Adrenal gland (tissue), 12 donors: ENCODE results near the gene PPFIA1. TPM values are rescaled to one million over a fixed set of nuclear protein-coding genes. Genes with fewer than 3 reads are reported as not detected.

Source experiments
- DNase-seq, 7 donors: peaks; one replicate each; pipeline ENCODE4 v3.0.0-alpha.2; 2019 to 2020
- H3K27ac ChIP-seq, 5 donors: fragments of 200-600 bp; sonication (generic) in 4 of 5; 1 replicate in 3 of 5; 2 replicates in 2 of 5; pipeline versions ENCODE4 v1.5.1 to v1.8.0; 2016 to 2020; ENCODE audit warnings: mild to moderate bottlenecking in 1 of 5
- H3K27me3 ChIP-seq: fragments of 200-600 bp; 2 replicates; pipeline ENCODE4 v1.8.0; 2021
- H3K36me3 ChIP-seq, 2 donors: fragments of 200-600 bp; replicated peaks in 1 of 2; 1 replicate in 1 of 2; 2 replicates in 1 of 2; pipeline versions ENCODE4 v1.5.1 to v1.8.0; 2018 to 2022
- H3K4me1 ChIP-seq, 2 donors: fragments of 200-600 bp; replicated peaks in 1 of 2; 1 replicate in 1 of 2; 2 replicates in 1 of 2; pipeline versions ENCODE4 v1.5.1 to v1.8.0; 2018 to 2021
- H3K4me3 ChIP-seq, 4 donors: fragments of 200-600 bp; sonication (generic) in 3 of 4; one replicate each; pipeline ENCODE4 v1.5.1; 2016 to 2018
- H3K9me3 ChIP-seq, 3 donors: fragments of 200-600 bp; sonication (generic) in 1 of 3; replicated peaks in 1 of 3; 1 replicate in 2 of 3; 2 replicates in 1 of 3; pipeline versions ENCODE4 v1.5.1 to v1.8.0; 2016 to 2021
- POLR2A ChIP-seq, 2 donors: fragments of 450-650 bp; IDR thresholded peaks; one replicate each; pipeline ENCODE4 v1.6.1; 2017; ENCODE audit warnings: antibody characterized with exemption in 2 of 2, mild to moderate bottlenecking in 2 of 2, moderate library complexity in 1 of 2
- WGBS, 4 donors: extraction: QIAGEN DNeasy Blood & Tissue Kit in 2 of 4; methylation state at CpG; one replicate each; pipeline versions ENCODE4 v1.1.5 to v1.1.7; 2013 to 2017; 5-methylcytosine and 5-hydroxymethylcytosine counted together
- intact Hi-C, 2 donors: fragments of 100-400 bp; cut with DNase I; formaldehyde crosslinking; loops; one replicate each; pipeline versions ENCODE4 v1.14.1 to v1.15.0; 2022 to 2023
- polyA plus RNA-seq, 3 donors: library from polyadenylated mRNA; stranded (reverse); fragments of 200-250 nt in 2 of 3; fragments of 350-450 nt in 1 of 3; fragmentation: Illumina TruSeq in 1 of 3; extraction: RNeasy Lipid Tissue Mini Kit (QIAGEN cat#74804) in 1 of 3; gene quantifications; one replicate each; pipeline ENCODE4 v1.2.3, GENCODE V29; 2013 to 2014
- total RNA-seq, 9 donors: library from RNA; depleted of rRNA in 4 of 9; stranded (reverse); fragments of >200 nt in 4 of 9; fragments of 120-200 nt in 1 of 9; fragmentation: NEBNext Ultra II Directional in 1 of 9; extraction: Animal tissue kit (Norgen Biotek cat#: 25700) in 1 of 9; gene quantifications; one replicate each; pipeline versions ENCODE4 v1.1.0 to v1.2.4, GENCODE V29; 2013 to 2023
- TF ChIP-seq, protein P1 (sequence below), 6 experiments: fragments of 450-650 bp in 4 of 6; fragments of 200-600 bp in 2 of 6; sonication (generic) in 1 of 6; IDR thresholded peaks; 1 replicate in 5 of 6; 2 replicates in 1 of 6; pipeline versions ENCODE4 v1.5.1 to v1.8.0; 2016 to 2021; ENCODE audit warnings: antibody characterized with exemption in 6 of 6, mild to moderate bottlenecking in 2 of 6, moderate library complexity in 1 of 6
- donor health status: healthy with polysubstance abuse.
- donor health status: Bipolar disorder and iron deficiency.
- donor health status: DM: yes; HTN: yes; CAD: no.
- donor health status: DM: no; HTN: no; CAD: no.
- donor health status: DM: no; HTN: no; CAD: no.
- donor health status: DM: yes; HTN: yes; CAD: no.

Gene PPFIA1
- total and polyA plus RNA-seq, 12 donors = 25.8 to 58.6 (median 35.7) TPM

DNA sequence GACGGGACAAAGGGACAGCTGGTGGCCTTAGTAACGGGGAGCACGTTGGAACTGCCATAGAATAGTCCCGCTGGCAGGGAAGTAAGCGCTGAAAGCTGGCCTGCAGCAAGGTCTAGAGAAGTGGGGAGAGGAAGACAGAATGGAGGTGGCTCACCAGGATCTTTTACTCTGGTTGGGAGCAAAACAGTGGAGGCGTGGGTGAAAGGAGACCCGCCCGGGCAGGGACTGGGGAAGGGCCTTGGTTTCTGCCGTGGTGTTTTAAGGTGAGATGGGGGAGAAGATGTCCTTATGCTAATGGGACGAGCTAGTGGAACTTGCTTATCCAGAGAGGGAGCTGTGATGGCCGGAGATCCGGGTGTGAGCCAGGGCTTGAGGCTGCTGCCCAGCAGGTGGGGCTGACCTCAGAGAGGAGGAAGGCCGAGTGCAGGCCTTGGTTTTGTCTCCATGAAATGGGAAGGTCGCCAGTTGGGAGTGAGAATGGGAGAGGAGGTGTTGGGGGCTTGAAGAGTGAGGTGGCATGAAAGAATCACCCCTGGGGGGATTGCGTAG is 71.5 kb downstream of the PPFIA1 start:
- intact Hi-C loops = no loop called here
- H3K36me3 ChIP-seq = peaks cover 0 to 76% of the 10 kb centered on the region in 2 donors

DNA sequence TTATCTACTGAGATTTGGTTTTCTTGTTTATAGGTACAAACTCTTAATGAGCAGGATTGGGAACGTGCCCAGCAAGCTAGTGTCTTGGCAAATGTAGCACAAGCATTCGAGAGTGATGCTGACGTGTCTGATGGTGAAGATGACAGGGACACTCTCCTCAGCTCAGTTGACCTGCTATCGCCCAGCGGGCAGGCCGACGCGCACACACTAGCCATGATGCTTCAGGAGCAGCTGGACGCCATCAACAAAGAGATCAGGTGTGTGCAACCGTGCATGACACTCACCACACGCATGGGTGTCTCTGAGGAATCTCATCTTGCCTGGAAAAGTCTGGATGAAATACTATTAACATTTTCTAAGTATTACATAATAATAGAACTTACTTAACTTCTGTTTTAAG is 73.1 kb downstream of the PPFIA1 start:
- H3K27ac ChIP-seq = no peak overlapping the region
- no peaks in the 10 kb centered on the region for H3K9me3 ChIP-seq
- no peaks in the 10 kb centered on the region for H3K4me1 ChIP-seq
- 90 to 97% (median 94%) methylated on average over 11 of the region's 11 CpGs for WGBS, 4 donors
- intact Hi-C loops = no loop called here
- H3K4me3 ChIP-seq = no peak overlapping the region
- H3K36me3 ChIP-seq = peaks cover 0 to 68% of the 10 kb centered on the region in 2 donors
- peak in 1 of 7 donors; percentile 37 for DNase-seq
- TF ChIP-seq, protein P1, sequence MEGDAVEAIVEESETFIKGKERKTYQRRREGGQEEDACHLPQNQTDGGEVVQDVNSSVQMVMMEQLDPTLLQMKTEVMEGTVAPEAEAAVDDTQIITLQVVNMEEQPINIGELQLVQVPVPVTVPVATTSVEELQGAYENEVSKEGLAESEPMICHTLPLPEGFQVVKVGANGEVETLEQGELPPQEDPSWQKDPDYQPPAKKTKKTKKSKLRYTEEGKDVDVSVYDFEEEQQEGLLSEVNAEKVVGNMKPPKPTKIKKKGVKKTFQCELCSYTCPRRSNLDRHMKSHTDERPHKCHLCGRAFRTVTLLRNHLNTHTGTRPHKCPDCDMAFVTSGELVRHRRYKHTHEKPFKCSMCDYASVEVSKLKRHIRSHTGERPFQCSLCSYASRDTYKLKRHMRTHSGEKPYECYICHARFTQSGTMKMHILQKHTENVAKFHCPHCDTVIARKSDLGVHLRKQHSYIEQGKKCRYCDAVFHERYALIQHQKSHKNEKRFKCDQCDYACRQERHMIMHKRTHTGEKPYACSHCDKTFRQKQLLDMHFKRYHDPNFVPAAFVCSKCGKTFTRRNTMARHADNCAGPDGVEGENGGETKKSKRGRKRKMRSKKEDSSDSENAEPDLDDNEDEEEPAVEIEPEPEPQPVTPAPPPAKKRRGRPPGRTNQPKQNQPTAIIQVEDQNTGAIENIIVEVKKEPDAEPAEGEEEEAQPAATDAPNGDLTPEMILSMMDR (IDR thresholded peaks at IDR 0.05) = no peak
- no peak for TF ChIP-seq POLR2A (IDR thresholded peaks at IDR 0.05)
- H3K27me3 ChIP-seq = no peaks in the 10 kb centered on the region

More for the DNA sequence above, 71.5 kb downstream of the PPFIA1 start:
- no peaks in the 10 kb centered on the region for H3K27me3 ChIP-seq
- no peak for TF ChIP-seq POLR2A (IDR thresholded peaks at IDR 0.05)
- H3K9me3 ChIP-seq = no peaks in the 10 kb centered on the region
- H3K27ac ChIP-seq = no peak overlapping the region
- H3K4me1 ChIP-seq = no peaks in the 10 kb centered on the region
- no peak overlapping the region for H3K4me3 ChIP-seq
- WGBS, 4 donors = 82 to 87% (median 84%) methylated on average over 15 of the region's 15 CpGs
- DNase-seq = peak in 1 of 7 donors; percentile 34

DNA sequence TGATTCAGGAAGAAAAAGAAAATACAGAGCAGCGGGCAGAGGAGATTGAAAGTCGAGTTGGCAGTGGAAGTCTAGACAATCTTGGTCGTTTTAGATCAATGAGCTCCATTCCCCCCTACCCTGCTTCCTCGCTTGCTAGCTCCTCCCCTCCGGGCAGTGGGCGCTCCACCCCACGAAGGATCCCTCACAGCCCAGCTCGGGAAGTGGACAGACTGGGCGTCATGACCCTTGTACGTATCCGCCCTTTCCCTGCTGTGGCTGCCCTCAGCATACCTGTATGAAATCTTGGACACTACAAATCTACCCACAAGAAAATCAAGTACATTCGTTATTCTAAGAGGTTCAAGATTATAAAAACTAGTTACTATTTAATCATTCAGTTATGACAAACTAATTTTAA is 77.7 kb downstream of the PPFIA1 start:
- intact Hi-C loops = no loop called here
- Histone ChIP-seq H3K4me1 (peaks cover 6 to 9% of the 10 kb centered on the region in 2 donors), H3K27me3 (no peaks in the 10 kb centered on the region), H3K36me3 (peaks cover 0 to 55% of the 10 kb centered on the region in 2 donors), H3K9me3 (no peaks in the 10 kb centered on the region), H3K27ac (no peak overlapping the region), H3K4me3 (no peak overlapping the region)
- DNase-seq = peak in 1 of 7 donors; percentile 35
- TF ChIP-seq, protein P1 (IDR thresholded peaks at IDR 0.05) = no peak
- TF ChIP-seq POLR2A (IDR thresholded peaks at IDR 0.05) = no peak
- WGBS, 4 donors = 89 to 92% (median 91%) methylated on average over 12 of the region's 12 CpGs

DNA sequence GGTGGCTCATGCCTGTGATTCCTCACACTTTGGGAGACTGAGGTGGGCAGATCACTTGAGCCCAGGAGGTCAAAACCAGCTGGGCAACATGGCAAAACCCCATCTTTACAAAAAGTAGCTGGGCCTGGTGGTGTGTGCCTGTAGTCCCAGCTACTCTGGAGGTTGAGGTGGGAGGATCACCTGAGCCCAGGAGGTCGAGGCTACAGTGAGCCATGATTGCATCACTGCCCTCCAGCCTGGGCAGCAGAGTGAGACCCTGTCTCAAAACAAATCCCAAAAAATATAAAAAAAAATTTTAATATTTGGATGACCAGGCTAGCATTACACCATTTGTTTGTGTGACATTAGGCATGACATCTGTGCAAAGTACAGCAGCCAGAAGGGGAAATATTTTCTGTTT is 78.1 kb downstream of the PPFIA1 start:
- Histone ChIP-seq H3K9me3 (no peaks in the 10 kb centered on the region), H3K27ac (no peak overlapping the region), H3K4me3 (no peak overlapping the region), H3K36me3 (peaks cover 0 to 51% of the 10 kb centered on the region in 2 donors), H3K4me1 (peaks cover 6 to 9% of the 10 kb centered on the region in 2 donors), H3K27me3 (no peaks in the 10 kb centered on the region)
- DNase-seq = peak in 1 of 7 donors; percentile 17
- WGBS, 4 donors = 85 to 100% (median 94%) methylated on average over 1 of the region's 1 CpG
- intact Hi-C loops = no loop called here
- TF ChIP-seq, protein P1 (IDR thresholded peaks at IDR 0.05) = no peak
- no peak for TF ChIP-seq POLR2A (IDR thresholded peaks at IDR 0.05)

DNA sequence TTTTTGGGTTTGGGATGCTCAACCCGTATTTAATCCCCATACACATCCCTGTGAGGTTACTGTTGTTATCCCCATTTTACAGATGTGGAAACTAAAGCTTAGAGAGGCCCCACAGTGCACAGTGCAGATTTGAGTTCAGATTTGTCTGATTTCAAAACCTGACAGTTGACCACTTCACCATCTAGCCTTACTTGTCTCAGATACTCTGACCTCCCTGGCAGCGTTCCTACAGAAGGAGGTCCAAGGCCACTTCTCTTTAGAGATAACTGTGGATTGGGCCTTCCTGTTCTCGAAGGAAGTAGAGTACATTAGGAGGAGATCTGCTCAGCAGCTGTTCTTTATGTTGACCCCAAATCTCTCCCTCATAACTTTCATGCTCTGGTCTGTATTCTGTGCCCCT is 81.2 kb downstream of the PPFIA1 start:
- intact Hi-C loops = no loop called here
- Histone ChIP-seq H3K4me1 (peaks cover 6 to 9% of the 10 kb centered on the region in 2 donors), H3K9me3 (no peaks in the 10 kb centered on the region), H3K27me3 (no peaks in the 10 kb centered on the region), H3K27ac (peak overlapping the region in 1 of 5 donors; percentile 36), H3K36me3 (peaks cover 0 to 51% of the 10 kb centered on the region in 2 donors), H3K4me3 (no peak overlapping the region)
- DNase-seq = peak in 6 of 7 donors; percentile 31 to 68 (median 46)
- no peak for TF ChIP-seq POLR2A (IDR thresholded peaks at IDR 0.05)
- TF ChIP-seq, protein P1 (IDR thresholded peaks at IDR 0.05) = no peak
- WGBS, 4 donors = 40 to 49% (median 43%) methylated on average over 3 of the region's 3 CpGs
